Heart right ventricle (tissue), 16 donors: ENCODE results near the gene NUP210. TPM values are rescaled to one million over a fixed set of nuclear protein-coding genes. Genes with fewer than 3 reads are reported as not detected.

Experiments used
- ATAC-seq, 8 donors: fragments of 200-7000 bp; cut with Tn5 transposase; one replicate each; pipeline ENCODE4 v1.9.1; 2020; ENCODE audit warnings: mild to moderate bottlenecking in 8 of 8, moderate library complexity in 8 of 8, moderate number of reproducible peaks in 1 of 8
- DNase-seq, 2 donors: peaks; one replicate each; pipeline ENCODE4 v3.0.0-alpha.2; 2020
- H3K27ac ChIP-seq, 10 donors: fragments of 200-600 bp; sonication (generic) in 2 of 10; one replicate each; pipeline versions ENCODE4 v1.5.0 to v1.8.0; 2020 to 2022; ENCODE audit warnings: mild to moderate bottlenecking in 3 of 10
- H3K27me3 ChIP-seq, 7 donors: fragments of 200-600 bp; one replicate each; pipeline ENCODE4 v1.8.0; 2021 to 2022; ENCODE audit warnings: mild to moderate bottlenecking in 2 of 7
- H3K36me3 ChIP-seq, 9 donors: fragments of 200-600 bp; sonication (generic) in 1 of 9; one replicate each; pipeline versions ENCODE4 v1.5.0 to v1.8.0; 2020 to 2022; ENCODE audit warnings: mild to moderate bottlenecking in 2 of 9
- H3K4me1 ChIP-seq, 9 donors: fragments of 200-600 bp; sonication (generic) in 1 of 9; one replicate each; pipeline versions ENCODE4 v1.5.0 to v1.8.0; 2020 to 2022; ENCODE audit warnings: mild to moderate bottlenecking in 4 of 9
- H3K4me3 ChIP-seq, 10 donors: fragments of 200-600 bp; sonication (generic) in 2 of 10; one replicate each; pipeline versions ENCODE4 v1.5.0 to v1.8.0; 2020 to 2022; ENCODE audit warnings: mild to moderate bottlenecking in 7 of 10, moderate library complexity in 2 of 10
- H3K9me3 ChIP-seq, 11 donors: fragments of 200-600 bp in 10 of 11; sonication (generic) in 2 of 11; one replicate each; pipeline versions ENCODE4 v1.5.0 to v1.8.0; 2013 to 2022; ENCODE audit warnings: mild to moderate bottlenecking in 2 of 11, control low read depth in 1 of 11, moderate library complexity in 1 of 11
- WGBS, 2 donors: extraction: QIAGEN DNeasy Blood & Tissue Kit; methylation state at CpG; one replicate each; pipeline ENCODE4 v1.1.7; 2013; ENCODE audit warnings: inconsistent platforms in 1 of 2; 5-methylcytosine and 5-hydroxymethylcytosine counted together
- intact Hi-C, 10 donors: fragments of 100-400 bp; cut with DNase I; formaldehyde crosslinking; loops; one replicate each; pipeline versions ENCODE4 v1.11.1 to v1.14.2; 2022
- polyA plus RNA-seq, 2 donors: library from polyadenylated mRNA; stranded (reverse); fragments of 200-250 nt; gene quantifications; one replicate each; pipeline ENCODE4 v1.2.3, GENCODE V29; 2013
- total RNA-seq, 10 donors: library from RNA; stranded (reverse); fragmentation: NEBNext Ultra II Directional in 3 of 10; extraction: Animal tissue kit (Norgen Biotek cat#: 25700) in 3 of 10; gene quantifications; one replicate each; pipeline versions ENCODE4 v1.2.1 to v1.2.4, GENCODE V29; 2021 to 2023
- TF ChIP-seq, protein P1 (sequence below), 9 donors: fragments of 200-600 bp; sonication (generic) in 2 of 9; IDR thresholded peaks; one replicate each; pipeline versions ENCODE4 v1.5.0 to v1.8.0; 2021 to 2022; ENCODE audit warnings: antibody characterized with exemption in 9 of 9, mild to moderate bottlenecking in 5 of 9, moderate library complexity in 1 of 9
- donor health status: Arrhythmogenic right ventricular cardiomyopathy.
- donor health status: ischemic (EF 13 %, LVEDD 7.1; RV severe dilation, severe dysfunction).
- donor health status: healthy with polysubstance abuse.
- donor health status: DM: no; HTN: yes; CAD: no.
- donor health status: DM: no; HTN: no; CAD: no.
- donor health status: ischemic (EF 25% LVEDD 6.9; RV normal size, moderate dysfunction).
- donor health status: ischemic (EF 25% LVEDD 5.7; RV mildly dilated, moderate dysfunction).
- donor health status: healthy.
- donor health status: DM: yes; HTN: yes; CAD: no.
- donor health status: Ischemic cardiomyopathy.
- donor health status: ischemic (EF 35%, LVEDD 5.7; RV mildly dilated, moderate dysfunction).
- donor health status: nonischemic (EF 11% LVEDD 7.7; RV severe dilation, severe dysfunction).
- donor health status: DM: yes; HTN: yes; CAD: no.
- donor health status: PGD.
- donor health status: ischemic (EF 29% LVEDD 5.4; RV normal size, mild dysfunction).
- donor health status: nonischemic (EF 23%, LVEDD 6.1; RV moderate dilation, normal function).

NUP210 gene
- total and polyA plus RNA-seq, 12 donors, result 0.84 to 7.2 (median 2.5) TPM

DNA sequence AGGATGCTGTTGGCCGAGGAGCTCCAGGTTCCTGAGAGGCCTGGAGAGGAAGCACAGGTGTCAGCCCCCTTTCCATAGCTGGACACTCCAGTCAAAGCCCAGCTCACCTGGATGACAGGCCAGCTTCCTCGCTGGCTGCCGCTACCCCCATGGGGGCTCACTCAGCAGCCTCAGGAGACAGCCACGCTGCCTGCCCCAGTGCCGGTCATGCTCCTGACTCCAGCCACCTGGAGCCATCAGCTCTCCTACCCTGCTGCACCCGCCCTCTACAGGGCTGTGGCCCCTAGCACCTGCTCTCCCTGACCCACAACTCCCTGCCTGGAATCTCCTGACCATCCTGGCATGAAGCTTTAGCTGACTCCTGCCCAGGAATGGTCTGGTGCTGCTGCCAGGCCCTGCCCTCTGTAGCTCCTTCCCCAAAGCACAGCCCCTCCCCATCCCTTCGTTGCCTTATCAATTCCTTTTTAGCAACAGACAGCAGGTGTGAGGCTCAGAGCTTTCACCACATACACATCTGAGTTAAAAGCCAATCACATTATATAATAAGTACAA is 94.2 kb downstream of the NUP210 start:
- intact Hi-C loops, result no loop called here
- DNase-seq (no peak), ATAC-seq (no peak)
- TF ChIP-seq, protein P1, sequence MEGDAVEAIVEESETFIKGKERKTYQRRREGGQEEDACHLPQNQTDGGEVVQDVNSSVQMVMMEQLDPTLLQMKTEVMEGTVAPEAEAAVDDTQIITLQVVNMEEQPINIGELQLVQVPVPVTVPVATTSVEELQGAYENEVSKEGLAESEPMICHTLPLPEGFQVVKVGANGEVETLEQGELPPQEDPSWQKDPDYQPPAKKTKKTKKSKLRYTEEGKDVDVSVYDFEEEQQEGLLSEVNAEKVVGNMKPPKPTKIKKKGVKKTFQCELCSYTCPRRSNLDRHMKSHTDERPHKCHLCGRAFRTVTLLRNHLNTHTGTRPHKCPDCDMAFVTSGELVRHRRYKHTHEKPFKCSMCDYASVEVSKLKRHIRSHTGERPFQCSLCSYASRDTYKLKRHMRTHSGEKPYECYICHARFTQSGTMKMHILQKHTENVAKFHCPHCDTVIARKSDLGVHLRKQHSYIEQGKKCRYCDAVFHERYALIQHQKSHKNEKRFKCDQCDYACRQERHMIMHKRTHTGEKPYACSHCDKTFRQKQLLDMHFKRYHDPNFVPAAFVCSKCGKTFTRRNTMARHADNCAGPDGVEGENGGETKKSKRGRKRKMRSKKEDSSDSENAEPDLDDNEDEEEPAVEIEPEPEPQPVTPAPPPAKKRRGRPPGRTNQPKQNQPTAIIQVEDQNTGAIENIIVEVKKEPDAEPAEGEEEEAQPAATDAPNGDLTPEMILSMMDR (IDR thresholded peaks at IDR 0.05), result no peak
- H3K9me3 ChIP-seq, result no peaks in the 10 kb centered on the region
- H3K27ac ChIP-seq, result no peak overlapping the region
- WGBS, 2 donors, result 72 to 79% methylated on average over 7 of the region's 7 CpGs
- H3K4me3 ChIP-seq, result no peak overlapping the region
- peaks cover 0 to 89% (median 0%) of the 10 kb centered on the region in 9 donors for H3K36me3 ChIP-seq
- H3K4me1 ChIP-seq, result no peaks in the 10 kb centered on the region
- no peaks in the 10 kb centered on the region for H3K27me3 ChIP-seq

- Histone ChIP-seq H3K27me3 (no peaks in the 10 kb centered on the region), H3K9me3 (no peaks in the 10 kb centered on the region), H3K27ac (no peak overlapping the region), H3K4me3 (no peak overlapping the region), H3K36me3 (peaks cover 0 to 89% (median 0%) of the 10 kb centered on the region in 9 donors), H3K4me1 (no peaks in the 10 kb centered on the region)
- intact Hi-C loops, result no loop called here
- 89% methylated on average over 11 of the region's 11 CpGs for WGBS, 2 donors
- TF ChIP-seq, protein P1 (IDR thresholded peaks at IDR 0.05), result no peak
- DNase-seq (no peak), ATAC-seq (no peak)
Observed at GRCh38 chr3:13324835-13325501, 95.2 kb downstream of the NUP210 start.

- ATAC-seq (no peak), DNase-seq (no peak)
- intact Hi-C loops, result no loop called here
- Histone ChIP-seq H3K4me1 (no peaks in the 10 kb centered on the region), H3K4me3 (no peak overlapping the region), H3K27me3 (no peaks in the 10 kb centered on the region), H3K9me3 (no peaks in the 10 kb centered on the region), H3K27ac (no peak overlapping the region), H3K36me3 (peaks cover 0 to 89% (median 0%) of the 10 kb centered on the region in 9 donors)
- WGBS, 2 donors, result 89 to 90% methylated on average over 5 of the region's 5 CpGs
- TF ChIP-seq, protein P1 (IDR thresholded peaks at IDR 0.05), result no peak
Observed at GRCh38 chr3:13323822-13324221, 96.3 kb downstream of the NUP210 start.

DNA sequence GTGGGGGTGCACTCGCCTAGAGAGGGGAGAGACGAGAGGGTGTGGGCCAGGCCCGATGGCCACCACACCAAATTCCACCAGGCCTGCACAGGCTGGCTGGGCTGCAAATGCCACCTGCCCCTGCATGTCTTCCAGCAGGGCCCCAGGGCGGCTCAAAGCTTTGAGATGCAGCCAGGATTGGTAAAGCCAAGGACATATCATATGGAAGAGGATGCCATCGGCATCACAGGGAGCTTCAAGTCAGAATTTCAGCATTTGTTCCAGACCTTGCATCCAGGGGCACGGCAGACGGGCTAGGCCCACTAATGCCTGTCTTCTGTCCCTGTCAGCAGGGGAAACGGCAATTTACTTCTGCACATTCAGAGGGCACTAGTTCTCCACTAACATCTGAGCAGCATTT is 97.8 kb downstream of the NUP210 start:
- Histone ChIP-seq H3K4me3 (no peak overlapping the region), H3K4me1 (no peaks in the 10 kb centered on the region), H3K27ac (no peak overlapping the region), H3K27me3 (no peaks in the 10 kb centered on the region), H3K9me3 (no peaks in the 10 kb centered on the region), H3K36me3 (peaks cover 0 to 89% (median 0%) of the 10 kb centered on the region in 9 donors)
- TF ChIP-seq, protein P1 (IDR thresholded peaks at IDR 0.05), result no peak
- no peak for DNase-seq
- no peak for ATAC-seq
- intact Hi-C loops, result no loop called here
- WGBS, 2 donors, result 90 to 95% methylated on average over 8 of the region's 8 CpGs
